HG02798 (cell line): ENCODE data around the gene WTAP.
"Not testable (repeated sequence)": the region's sequence is repeated elsewhere in the genome, so short reads cannot be mapped to it uniquely, and the experiment has no call there.

ENCODE experiments used
- ATAC-seq: cut with Tn5 transposase; IDR thresholded peaks from one replicate; pipeline ENCODE4 v1.9.1; 2021; ENCODE audit warnings: mild to moderate bottlenecking; ENCODE audit not compliant: unreplicated experiment, poor library complexity

The WTAP gene

GRCh38 chr6:159693128-159693893, 34.0 kb upstream of the WTAP start, which contains the start of gene SOD2:
TSS of gene SOD2 (minus strand) at chr6:159693241. CDS start at chr6:159693167, 74 bp downstream.
- ATAC-seq, result peak; percentile 83

GRCh38 chr6:159693894-159694545, 33.3 kb upstream of the WTAP start:
- ATAC-seq, result no peak

- no peak for ATAC-seq
Observed at GRCh38 chr6:159695984-159696383, 31.3 kb upstream of the WTAP start.

GRCh38 chr6:159700970-159701369, 26.3 kb upstream of the WTAP start:
- no peak for ATAC-seq

- ATAC-seq, result no peak
Observed at GRCh38 chr6:159701413-159701999, 25.8 kb upstream of the WTAP start.

- ATAC-seq, result not testable (repeated sequence)
Observed at GRCh38 chr6:159710603-159711002, 16.7 kb upstream of the WTAP start.

GRCh38 chr6:159712389-159712788, 14.9 kb upstream of the WTAP start:
- not testable (repeated sequence) for ATAC-seq

GRCh38 chr6:159713984-159714383, 13.3 kb upstream of the WTAP start:
- ATAC-seq, result no peak

GRCh38 chr6:159714404-159714803, 12.9 kb upstream of the WTAP start:
- ATAC-seq, result no peak

GRCh38 chr6:159715166-159715565, 12.1 kb upstream of the WTAP start:
- no peak for ATAC-seq

GRCh38 chr6:159715605-159716004, 11.7 kb upstream of the WTAP start:
- ATAC-seq, result no peak

- ATAC-seq, result no peak
Observed at GRCh38 chr6:159716247-159717096, 10.8 kb upstream of the WTAP start.

- ATAC-seq, result no peak
Observed at GRCh38 chr6:159718634-159719033, 8.7 kb upstream of the WTAP start.

GRCh38 chr6:159719287-159719686, 8.0 kb upstream of the WTAP start:
- no peak for ATAC-seq

GRCh38 chr6:159720708-159721107, 6.6 kb upstream of the WTAP start:
- ATAC-seq, result no peak

GRCh38 chr6:159721981-159722380, 5.3 kb upstream of the WTAP start:
- ATAC-seq, result not testable (repeated sequence)

- ATAC-seq, result no peak
Observed at GRCh38 chr6:159722655-159723054, 4.7 kb upstream of the WTAP start.

- ATAC-seq, result no peak
Observed at GRCh38 chr6:159723259-159723658, 4.0 kb upstream of the WTAP start.

- no peak for ATAC-seq
Observed at GRCh38 chr6:159724778-159725177, 2.5 kb upstream of the WTAP start.

GRCh38 chr6:159725208-159725607, 2.1 kb upstream of the WTAP start:
- not testable (repeated sequence) for ATAC-seq
